Glomerular endothelial cell (primary cell): ENCODE results near the gene KCNT2. TPM values are rescaled to one million over a fixed set of nuclear protein-coding genes. Genes with fewer than 3 reads are reported as not detected.
A peak's percentile ranks its signal among the peaks of the same experiment; 100 is the strongest.
"Not testable (repeated sequence)": the region's sequence is repeated elsewhere in the genome, so short reads cannot be mapped to it uniquely, and the experiment has no call there.

ENCODE experiments used
- DNase-seq: peaks from one replicate; pipeline ENCODE4 v3.0.0-alpha.2; 2011; ENCODE audit warnings: low read depth, low spot score; ENCODE audit errors: extremely low read depth
- total RNA-seq: library from RNA; depleted of rRNA; stranded (reverse); fragments of >200 nt; gene quantifications from 2 replicates; pipeline ENCODE4 v1.2.3, GENCODE V29; 2015

KCNT2 gene
- total RNA-seq, 1 donor from 2014 or later: 0.41 TPM

DNA sequence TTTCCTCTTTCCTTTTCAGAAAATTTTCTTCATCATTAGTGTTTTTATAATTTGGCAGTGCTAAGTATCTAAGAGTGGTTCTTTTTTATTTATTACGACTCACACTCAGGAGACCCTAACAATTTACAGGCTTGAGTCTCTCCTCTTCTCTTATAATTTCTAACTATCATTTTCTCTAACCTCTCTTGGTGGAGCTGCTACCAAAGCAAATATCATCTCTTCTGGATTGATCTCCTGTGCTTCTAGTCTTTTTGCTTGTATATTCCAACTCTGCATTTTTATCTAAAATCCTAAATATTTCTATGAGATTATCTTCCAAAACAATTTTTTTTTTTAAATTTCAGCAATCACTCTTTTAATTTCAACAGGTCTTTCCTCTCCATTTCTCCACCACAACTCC lies 250.3 kb downstream of the KCNT2 start:
- DNase-seq: no peak

DNA sequence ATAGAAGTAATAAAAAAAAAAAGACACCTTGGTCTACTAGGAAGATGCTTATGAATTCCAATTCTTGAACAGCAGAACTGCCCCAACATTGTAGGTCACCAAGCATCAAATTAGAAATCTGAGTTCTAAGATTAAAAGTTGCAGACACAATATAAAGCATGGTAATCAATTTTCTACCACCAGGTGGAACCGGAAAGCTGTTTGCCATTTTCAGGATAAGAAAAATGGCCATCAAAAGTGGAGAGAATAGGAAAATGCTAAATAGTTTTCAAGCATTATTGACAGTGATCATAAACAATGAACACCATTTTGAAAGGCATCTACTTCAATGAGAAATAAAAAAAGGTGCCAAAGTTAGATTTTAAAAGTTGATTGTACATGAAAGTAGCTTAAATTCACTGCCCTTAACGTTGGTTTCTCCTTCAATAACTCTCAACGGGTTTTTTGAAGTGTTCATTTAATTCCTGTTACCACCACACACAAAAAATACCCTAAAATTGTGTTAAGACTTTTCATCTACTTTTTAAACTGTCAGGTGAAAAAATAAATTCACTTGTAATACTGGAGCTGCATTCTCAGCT lies 252.9 kb downstream of the KCNT2 start:
- no peak for DNase-seq

DNA sequence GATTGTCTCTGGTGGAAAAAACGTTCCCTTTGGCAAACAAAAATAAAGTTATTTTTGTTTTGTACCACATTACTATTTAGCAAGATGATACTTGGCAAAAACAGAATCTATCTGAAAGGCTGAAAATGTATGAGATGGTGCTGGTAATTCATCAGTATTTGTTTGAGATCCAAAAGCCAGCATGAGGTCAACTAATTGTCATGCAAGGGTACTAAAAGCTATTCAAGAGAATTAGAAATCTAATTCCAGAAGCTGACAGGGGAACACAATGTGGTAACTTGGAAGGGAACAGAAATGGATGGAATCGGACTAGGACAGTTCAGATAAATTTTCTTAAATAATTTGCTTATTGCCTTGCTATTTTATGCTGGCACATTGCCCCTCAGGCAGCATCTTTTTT lies 263.8 kb downstream of the KCNT2 start:
- no peak for DNase-seq

DNA sequence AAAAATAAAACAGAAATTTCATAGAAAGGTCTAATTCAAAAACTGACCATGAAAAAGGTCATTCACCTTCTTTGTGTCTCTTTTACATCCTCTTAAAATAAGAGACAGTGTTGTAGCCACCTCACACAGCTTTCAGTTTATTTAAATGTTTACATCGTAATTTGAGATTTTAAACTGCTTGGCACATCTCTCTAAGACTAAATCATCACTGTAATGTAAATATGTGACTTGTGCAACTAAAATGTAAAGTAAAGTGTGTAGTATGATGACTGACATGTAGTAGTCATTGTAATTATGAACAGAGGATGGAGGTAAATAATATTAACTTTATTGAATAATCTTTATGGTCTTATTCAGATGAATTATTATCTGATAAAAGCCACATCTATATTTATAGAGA lies 283.9 kb downstream of the KCNT2 start:
- no peak for DNase-seq

DNA sequence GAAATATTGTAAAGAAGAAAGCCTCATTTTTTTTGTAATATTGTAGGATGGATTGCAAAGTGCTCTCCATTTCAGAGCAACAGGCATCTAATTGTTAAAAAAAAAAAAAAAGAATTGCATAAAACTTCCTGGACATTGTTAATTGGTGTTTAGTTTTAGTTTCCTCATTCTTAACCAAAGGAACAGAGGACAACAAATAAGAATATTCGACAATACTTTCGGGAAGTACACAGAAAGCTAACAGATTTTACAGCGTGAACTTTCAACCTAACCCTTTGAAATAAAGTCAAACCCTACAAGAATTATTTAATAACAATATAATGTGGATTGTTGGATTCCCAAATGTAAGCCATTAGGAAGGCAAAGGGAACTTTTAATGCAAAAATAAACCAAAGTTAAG lies 284.4 kb downstream of the KCNT2 start:
- DNase-seq: no peak

DNA sequence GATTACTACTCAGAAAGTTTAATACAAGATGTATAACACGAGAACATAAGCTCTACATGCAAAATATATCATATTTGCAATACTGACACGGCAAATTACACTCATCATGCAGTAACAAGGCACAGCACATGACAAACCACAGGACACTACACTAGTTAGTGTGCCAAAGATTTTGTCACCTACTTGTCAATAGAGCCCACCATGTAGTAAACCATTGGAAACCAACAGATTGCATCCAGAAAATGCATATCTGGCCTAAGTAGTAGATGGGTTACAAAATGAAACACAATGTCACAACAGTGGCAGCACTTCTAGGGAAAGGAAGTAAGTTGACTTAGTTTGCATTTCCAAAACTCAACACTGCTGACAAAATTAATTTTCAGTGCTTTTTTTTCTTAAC lies 288.9 kb downstream of the KCNT2 start:
- no peak for DNase-seq

DNA sequence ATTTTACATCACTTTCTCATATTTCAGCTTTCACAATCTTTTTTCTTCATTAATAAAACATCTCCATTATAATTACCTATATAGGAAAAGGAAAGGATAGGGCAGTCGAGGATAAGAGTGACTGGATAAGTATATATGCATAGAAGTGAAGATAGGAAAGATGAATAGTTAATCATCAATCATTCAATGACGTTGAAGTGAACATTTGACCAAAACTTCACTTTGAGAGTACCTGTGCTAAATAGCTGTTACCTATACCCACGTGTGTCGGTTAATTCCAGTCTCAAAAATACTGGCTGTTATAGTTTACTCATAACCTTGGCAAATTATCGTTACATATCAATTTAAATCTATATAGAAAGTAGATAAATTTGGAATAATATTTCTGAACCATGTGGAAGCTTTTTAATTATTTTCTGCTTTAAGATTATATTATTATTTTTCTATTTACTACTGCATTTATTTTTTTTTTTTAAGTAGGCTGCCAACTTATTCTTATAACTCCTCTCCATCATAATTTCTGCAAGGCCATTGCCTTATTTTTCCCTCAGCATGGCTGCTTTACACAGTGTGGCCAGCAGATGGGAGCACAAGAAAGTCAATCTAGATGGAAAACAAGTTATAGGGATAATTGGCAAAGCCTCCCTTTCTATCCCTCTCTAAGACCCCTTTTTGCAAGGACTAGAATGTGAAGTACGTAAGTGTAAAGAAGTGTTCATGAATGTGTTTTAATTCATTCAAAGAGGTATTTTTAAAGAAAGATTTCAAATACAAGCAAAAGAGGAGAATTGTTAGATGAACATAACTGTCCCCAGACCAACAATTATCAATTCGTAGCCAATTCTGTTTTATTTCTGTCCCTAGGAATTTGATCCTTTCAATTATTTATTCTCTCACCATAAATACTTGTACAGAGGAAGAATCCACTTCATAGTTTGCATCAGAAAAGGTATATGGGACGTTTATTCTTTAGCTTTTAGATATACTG lies 290.4 kb downstream of the KCNT2 start:
- peak; percentile 14 for DNase-seq

DNA sequence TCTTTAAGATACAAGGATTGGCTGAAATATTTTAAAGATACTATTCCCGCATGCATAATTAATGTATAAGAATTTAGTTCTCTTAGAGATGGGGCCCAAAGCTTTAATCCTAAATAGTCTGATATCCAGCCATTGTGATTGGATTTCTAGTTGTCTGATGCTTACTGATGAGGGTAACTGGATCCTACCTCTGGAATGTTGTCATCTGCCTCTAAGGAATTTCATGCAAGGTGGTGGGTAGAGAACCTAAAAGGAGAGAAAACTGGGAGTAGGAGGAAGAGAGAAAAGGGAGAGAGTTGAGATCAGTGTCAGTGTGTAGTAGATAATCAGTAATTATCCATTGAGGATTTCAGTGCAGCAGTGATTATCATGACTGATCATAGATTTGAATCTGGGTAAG lies 295.5 kb downstream of the KCNT2 start:
- no peak for DNase-seq

DNA sequence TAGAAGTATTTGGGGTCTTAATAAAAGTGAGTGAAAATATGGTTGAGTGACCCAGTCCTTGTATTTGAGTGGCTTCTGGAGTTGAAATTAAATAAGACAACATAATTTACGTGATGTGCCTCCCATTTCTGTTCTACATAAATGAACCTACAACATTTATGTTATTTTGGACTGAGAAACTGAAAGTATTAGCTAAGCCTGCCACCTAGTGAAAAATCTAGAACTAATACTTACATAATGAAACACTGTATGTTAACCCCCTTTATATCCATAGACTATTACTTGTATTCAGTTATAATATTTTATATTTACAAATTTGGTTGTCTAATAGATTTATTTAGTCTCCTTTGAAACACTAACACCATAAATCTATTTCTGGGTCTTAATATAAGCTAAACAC lies 298.9 kb downstream of the KCNT2 start:
- peak; percentile 29 for DNase-seq

DNA sequence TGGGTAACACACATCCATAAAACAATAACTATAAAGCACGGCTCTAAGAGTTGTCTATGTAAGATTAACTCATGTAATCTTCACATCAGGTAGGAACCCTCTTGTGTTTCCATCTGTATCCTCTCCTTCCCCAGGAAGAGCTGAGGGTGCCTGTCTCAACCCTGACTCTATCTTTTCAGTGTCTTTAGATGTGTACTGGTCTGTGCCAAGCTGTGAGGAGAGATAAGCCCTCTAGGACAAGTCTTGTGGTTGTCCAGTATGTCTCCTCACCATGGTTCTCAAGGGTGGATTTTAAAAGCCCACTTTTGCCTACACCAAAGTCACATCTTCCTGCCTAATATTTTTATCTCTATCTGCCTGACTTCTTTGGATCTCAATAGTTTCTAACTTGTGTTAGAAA lies 300.1 kb downstream of the KCNT2 start:
- no peak for DNase-seq

DNA sequence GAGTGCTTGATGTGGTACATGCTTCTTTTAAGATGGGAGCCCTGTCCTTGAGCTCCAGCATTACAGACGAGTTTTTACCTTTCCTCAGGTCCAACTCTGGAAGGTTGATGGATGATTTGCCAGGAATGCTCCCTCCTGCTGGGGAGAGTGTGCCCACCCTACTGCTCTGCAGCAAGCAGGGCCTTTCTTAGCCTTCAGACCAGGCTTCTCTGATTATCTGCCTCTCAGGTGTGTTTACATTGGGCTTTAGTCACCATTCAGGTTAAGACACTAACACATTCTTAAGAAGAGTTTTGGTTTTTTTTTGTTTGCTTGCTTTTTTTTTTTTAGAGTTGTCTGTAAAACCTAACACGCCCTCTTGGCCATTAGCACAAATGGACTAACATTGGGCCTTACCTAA lies 301.8 kb downstream of the KCNT2 start:
- no peak for DNase-seq

DNA sequence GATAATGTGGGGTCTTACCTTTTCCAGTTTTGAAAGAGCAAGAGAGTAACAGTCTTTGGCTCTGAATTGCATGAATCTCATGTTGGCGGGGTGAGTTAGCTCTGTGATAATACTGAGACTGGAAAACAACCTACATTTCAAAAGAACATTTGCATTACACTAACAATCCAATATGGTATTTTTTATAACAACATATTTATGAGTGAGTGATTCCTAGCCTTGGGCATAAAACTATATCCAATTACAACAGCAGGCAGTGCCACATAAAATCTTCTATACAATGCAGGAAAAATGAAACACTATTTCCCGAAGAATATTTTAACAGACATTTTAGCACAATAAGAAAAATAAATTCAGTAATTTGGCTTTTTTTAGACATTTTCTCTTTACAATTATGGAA lies 303.0 kb downstream of the KCNT2 start:
- DNase-seq: no peak

DNA sequence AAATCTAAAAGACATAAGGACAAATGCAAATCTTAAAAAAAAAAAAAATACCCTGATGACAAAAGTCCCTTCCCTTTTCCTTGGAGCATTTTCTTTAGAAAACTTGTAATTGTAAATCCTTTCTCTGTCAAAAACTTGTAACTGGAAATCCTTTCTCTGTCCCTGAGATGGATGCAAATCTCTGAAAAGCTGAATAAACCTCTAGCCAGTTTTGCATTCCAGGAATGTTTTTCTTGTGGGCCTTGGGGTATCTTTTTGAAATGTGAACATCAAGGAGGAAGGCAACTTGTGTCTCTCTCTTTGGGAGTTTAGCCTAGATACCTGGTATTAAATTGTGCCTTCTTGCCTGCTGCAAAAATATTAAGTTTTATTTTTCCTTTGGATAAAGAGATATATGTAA lies 305.3 kb downstream of the KCNT2 start:
- DNase-seq: no peak

DNA sequence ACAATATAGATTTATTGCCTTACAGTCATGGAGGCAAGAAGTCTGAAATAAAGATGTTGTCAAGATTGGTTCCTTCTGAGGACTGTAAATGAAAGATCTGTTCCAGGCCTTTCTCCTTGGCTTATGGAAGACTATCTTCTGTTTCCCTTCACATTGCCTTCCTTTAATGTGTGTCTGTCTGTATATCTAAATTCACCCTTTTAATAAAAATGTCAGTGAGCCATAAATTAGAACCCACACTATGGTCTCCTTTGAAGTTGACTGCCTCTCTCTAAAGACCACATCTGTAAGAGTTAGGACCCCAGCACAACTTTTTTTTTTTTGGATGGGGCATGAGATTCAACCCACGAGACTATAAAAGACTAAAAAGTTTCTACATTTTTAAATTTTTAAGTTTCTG lies 305.8 kb downstream of the KCNT2 start:
- no peak for DNase-seq

DNA sequence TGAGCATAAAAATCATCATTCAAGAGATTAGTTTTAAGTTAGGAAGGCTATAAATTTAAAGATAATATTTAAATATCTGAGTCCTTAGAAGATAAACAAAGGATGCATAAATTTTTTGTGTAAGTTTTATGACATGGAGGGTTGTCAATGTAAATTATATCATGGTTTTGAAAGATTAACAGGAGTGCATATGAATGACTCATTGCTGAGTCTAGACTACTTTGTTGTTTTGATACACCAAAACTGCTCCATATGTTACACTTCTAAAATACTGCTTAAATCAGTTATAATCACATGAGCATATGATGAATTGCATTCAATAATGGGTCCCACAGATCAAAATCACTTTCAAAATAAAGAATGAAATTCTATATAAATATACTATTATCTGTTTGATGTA lies 312.5 kb downstream of the KCNT2 start:
- no peak for DNase-seq

DNA sequence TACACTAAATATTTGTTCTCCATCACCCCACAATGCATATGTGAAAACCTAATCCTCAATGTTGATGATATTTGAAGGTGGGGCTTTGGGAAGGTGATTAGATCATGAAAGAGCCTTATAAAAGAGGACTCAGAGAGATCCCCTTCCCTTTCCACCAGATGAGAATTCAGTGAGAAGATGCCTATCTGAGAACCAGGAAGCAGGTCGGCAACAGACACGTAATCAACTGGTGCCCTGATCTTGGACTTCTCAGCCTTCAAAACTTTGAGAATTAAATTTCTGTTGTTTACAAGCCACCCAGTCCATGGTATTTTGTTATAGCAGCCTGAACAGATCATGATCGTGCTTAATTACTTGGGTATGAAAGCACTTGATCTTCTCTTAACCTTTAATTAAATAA lies 329.4 kb downstream of the KCNT2 start:
- no peak for DNase-seq

DNA sequence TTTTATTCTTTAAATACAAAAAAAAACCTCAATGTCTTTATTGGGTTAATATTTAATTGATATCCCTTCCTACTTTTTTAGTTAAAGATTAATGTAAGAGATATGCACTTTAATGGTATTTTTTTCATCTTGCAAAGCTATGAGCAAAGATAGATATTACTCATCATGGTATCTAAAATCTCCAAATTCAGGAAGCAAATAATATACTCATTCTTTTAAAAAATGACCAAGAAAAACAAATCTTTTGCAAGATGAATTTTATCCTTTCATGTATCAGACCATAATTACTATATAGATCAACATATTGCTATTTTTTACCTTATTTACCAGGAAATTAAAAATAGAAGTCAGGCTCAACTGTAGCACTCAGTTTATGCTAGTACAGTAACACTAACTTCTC lies 330.4 kb downstream of the KCNT2 start:
- no peak for DNase-seq

DNA sequence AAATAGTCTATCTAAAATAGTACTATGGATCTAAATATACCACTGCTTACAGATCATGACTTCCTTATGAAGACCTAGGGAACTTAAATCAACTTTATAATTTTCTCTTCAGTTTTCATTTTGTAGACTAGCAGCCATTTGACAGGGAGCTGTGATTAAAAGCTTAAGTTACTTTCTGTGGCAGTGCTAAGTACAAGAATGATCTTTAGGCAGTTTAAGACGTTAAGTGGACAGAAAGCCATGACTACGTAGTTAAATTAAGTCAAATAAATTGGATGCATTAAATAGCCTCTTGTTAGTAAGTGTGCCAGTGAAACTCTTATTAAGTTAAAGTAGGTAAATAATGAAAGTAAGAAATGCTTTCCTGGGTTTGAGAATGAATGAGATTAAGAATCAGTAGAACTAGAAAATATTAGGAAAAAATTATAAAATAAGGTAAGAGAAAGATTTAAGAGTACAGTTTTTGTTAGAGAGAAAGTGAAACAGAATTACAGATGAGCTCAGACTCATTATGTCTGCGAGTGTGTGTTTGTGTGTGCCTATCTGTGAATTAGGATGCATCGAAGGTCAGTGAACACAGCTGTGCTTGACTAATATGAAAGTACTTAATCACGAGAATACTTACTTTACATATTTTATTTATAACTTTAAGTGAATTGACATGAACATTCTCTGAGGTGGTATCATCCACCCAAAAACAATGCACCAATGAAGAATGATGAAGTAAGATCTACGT lies 336.9 kb downstream of the KCNT2 start:
- DNase-seq: no peak

DNA sequence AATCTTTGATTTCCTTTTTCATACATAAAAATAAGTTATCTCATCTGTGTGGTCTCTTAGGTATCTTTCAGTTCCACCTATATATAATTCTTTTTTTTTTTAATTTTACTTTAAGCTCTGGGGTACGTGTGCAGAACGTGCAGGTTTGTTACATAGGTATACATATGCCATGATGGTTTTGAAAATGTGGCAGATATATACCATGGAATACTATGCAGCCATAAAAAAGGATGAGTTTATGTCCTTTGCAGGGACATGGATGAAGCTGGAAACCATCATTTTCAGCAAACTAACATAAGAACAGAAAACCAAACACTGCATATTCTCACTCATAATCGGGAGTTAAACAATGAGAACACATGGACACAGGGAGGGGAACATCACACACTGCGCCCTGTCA lies 345.2 kb downstream of the KCNT2 start:
- not testable (repeated sequence) for DNase-seq

DNA sequence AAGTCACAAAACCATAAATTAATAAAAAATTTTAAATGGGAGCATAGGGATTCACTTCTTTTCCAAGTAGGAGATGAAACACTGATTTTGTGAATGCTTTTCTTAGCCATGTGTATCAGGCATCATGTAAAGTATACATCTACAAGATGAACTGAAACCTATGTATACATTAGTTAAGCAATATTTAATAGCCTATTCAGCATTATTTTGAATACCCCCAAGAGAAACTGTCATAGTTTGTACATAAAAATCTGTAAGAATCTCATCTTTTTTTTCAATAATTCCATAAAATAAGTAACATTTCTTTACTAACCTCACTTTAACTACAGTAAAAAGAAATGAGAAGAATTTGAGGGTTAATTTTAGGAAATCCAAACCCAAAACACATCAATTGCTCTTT lies 348.0 kb downstream of the KCNT2 start:
- DNase-seq: no peak

DNA sequence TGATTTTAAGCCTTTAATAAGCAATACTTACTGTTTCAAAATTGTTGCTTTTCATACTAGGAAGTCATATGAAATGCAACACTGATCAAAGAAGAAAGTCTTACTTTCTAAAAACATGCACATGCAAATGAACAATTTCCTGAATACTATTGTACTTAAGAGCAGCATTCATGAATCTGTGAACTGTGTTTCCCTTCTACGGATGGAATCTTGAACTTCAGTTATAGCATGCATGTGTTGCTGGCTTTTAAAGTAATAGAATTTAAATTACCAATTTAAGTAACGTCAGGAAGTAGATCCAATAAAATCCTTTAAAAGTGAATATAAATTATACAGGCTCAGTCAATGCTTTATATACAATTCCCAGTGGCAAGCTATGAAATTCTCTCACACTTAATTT lies 348.9 kb downstream of the KCNT2 start:
- DNase-seq: no peak

DNA sequence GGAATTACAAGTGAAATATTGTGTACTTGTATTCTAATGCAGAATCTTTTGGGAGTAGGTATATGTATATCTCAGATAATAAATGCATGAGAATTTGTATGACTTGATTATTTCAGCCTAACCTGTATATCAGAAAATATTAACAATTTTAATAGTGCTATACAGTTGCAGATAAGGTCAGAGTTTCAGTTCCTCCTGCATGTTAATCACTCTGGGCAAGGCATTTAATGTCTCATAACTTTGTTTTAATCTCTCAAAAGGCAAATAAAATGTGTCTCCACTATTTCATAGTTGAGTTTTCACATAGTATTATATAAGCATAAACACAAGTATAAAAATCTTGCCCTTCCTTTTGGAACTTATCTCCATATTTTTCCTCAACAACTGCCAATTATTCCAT lies 352.5 kb downstream of the KCNT2 start:
- no peak for DNase-seq
